HepG2 (cell line): ENCODE results near the gene NRAP. TPM values are rescaled to one million over a fixed set of nuclear protein-coding genes. Genes with fewer than 3 reads are reported as not detected.
A peak's percentile ranks its signal among the peaks of the same experiment; 100 is the strongest.

Source experiments
- ATAC-seq: fragments of 200-7000 bp; cut with Tn5 transposase; 3 replicates; pipeline ENCODE4 v1.9.1; 2020; ENCODE audit warnings: mild to moderate bottlenecking, moderate library complexity
- BruUV-seq: library from RNA; stranded (reverse); fragments of 400-500 nt; replicated peaks from 2 replicates; lab custom pipeline; 2021; lab: Mats Ljungman, UMichigan
- CTCF ChIA-PET: fragments of 300-600 bp; formaldehyde crosslinking; extraction: SDS; loops from one replicate; lab custom pipeline; 2021; ENCODE audit warnings: low total read pairs, inconsistent platforms, low intra/inter-chr PET ratio; lab: Yijun Ruan, JAX
- POLR2A ChIA-PET: fragments of 350-600 bp; sonication (Branson Sonifier 250); formaldehyde crosslinking; loops from one replicate; lab custom pipeline; 2020; ENCODE audit warnings: antibody characterized with exemption, inconsistent platforms; lab: Yijun Ruan, JAX
- DNase-seq: peaks from one replicate; pipeline ENCODE4 v3.0.0-alpha.2; 2015; ENCODE audit warnings: low spot score
- FAIRE-seq: peaks from 3 replicates; lab custom pipeline; 2011; peaks lifted over from hg19 to GRCh38; lab: Jason Lieb, UNC
- H2AFZ ChIP-seq: one replicate; pipeline ENCODE4 v1.6.1; 2011; ENCODE audit warnings: low read length, inconsistent platforms
- H3K27ac ChIP-seq: fragments of 300-600 bp; 3 replicates; pipeline ENCODE4 v1.8.0; 2011; ENCODE audit warnings: mixed run types, mild to moderate bottlenecking, mixed read lengths, low read length, inconsistent platforms; ENCODE audit not compliant: insufficient read depth; ENCODE audit errors: extremely low read length
- H3K27me3 ChIP-seq, 2 experiments: fragments of 200-600 bp in 1 of 2; 2 replicates in 1 of 2; 3 replicates in 1 of 2; pipeline versions ENCODE4 v1.6.0 to v1.8.0; 2011; ENCODE audit warnings: low read length in 2 of 2, mild to moderate bottlenecking in 2 of 2, moderate library complexity in 2 of 2, inconsistent platforms in 1 of 2; ENCODE audit not compliant: insufficient read depth in 2 of 2, control insufficient read depth in 1 of 2
- H3K36me3 ChIP-seq, 2 experiments: fragments of 200-600 bp in 1 of 2; replicated peaks in 1 of 2; 2 replicates in 1 of 2; 3 replicates in 1 of 2; pipeline versions ENCODE4 v1.5.1 to v1.8.0; 2011; ENCODE audit warnings: low read length in 2 of 2, inconsistent platforms in 1 of 2; ENCODE audit not compliant: insufficient read depth in 2 of 2, control insufficient read depth in 1 of 2
- H3K4me1 ChIP-seq: 2 replicates; pipeline ENCODE4 v1.5.1; 2012; ENCODE audit warnings: low read length, inconsistent platforms; ENCODE audit not compliant: insufficient read depth
- H3K4me2 ChIP-seq: 2 replicates; pipeline ENCODE4 v1.6.0; 2011; ENCODE audit warnings: low read depth, low read length, inconsistent platforms
- H3K4me3 ChIP-seq, 3 experiments: fragments of 200-600 bp in 1 of 3; sonication (generic), shearing (Covaris generic) in 1 of 3; replicated peaks in 1 of 3; 2 replicates each; pipeline ENCODE4 v1.5.1; 2011 to 2016; ENCODE audit warnings: low read length in 3 of 3, inconsistent platforms in 2 of 3, low read depth in 2 of 3, mild to moderate bottlenecking in 2 of 3, control low read depth in 1 of 3, mixed read lengths in 1 of 3; ENCODE audit not compliant: insufficient read depth in 1 of 3
- H3K79me2 ChIP-seq: one replicate; pipeline ENCODE4 v1.6.1; 2011; ENCODE audit warnings: low read length, inconsistent platforms; ENCODE audit not compliant: insufficient read depth
- H3K9ac ChIP-seq: 2 replicates; pipeline ENCODE4 v1.6.0; 2011; ENCODE audit warnings: mild to moderate bottlenecking, low read depth, low read length, inconsistent platforms; ENCODE audit not compliant: insufficient read depth
- H3K9me3 ChIP-seq: 2 replicates; pipeline ENCODE4 v1.5.1; 2012; ENCODE audit warnings: mild to moderate bottlenecking, low read length
- H4K20me1 ChIP-seq: 2 replicates; pipeline ENCODE4 v1.6.0; 2011; ENCODE audit warnings: inconsistent platforms, mild to moderate bottlenecking, low read length, moderate library complexity; ENCODE audit not compliant: insufficient read depth
- GABPA ChIP-seq, 2 experiments: IDR thresholded peaks; 2 replicates each; pipeline ENCODE4 v1.6.1; 2011 to 2016; ENCODE audit warnings: low read depth in 2 of 2, low read length in 1 of 2, missing biosample characterization in 1 of 2, missing genetic modification characterization in 1 of 2
- GABPB1 ChIP-seq: IDR thresholded peaks from 2 replicates; pipeline ENCODE4 v1.6.1; 2016; ENCODE audit warnings: mild to moderate bottlenecking, missing genetic modification reagents, moderate library complexity, missing compliant biosample characterization
- HMG20B ChIP-seq: conservative IDR thresholded peaks from 2 replicates; pipeline ENCODE4 v1.6.1; 2016; ENCODE audit warnings: missing genetic modification reagents, missing compliant biosample characterization
- HOXA7 ChIP-seq: sonication (generic); formaldehyde crosslinking; IDR thresholded peaks from 2 replicates; pipeline ENCODE4 v1.8.1; 2022; ENCODE audit warnings: mild to moderate bottlenecking, missing genetic modification reagents, moderate library complexity
- MEIS1 ChIP-seq: sonication (generic); formaldehyde crosslinking; IDR thresholded peaks from 2 replicates; pipeline ENCODE4 v1.9.0; 2021; ENCODE audit warnings: mild to moderate bottlenecking, missing genetic modification reagents, moderate library complexity, borderline replicate concordance
- MTF2 ChIP-seq: sonication (generic); formaldehyde crosslinking; IDR thresholded peaks from 2 replicates; pipeline ENCODE4 v1.5.0; 2020; ENCODE audit warnings: missing genetic modification reagents, borderline replicate concordance
- NFYC ChIP-seq: IDR thresholded peaks from 2 replicates; pipeline ENCODE4 v1.6.1; 2016; ENCODE audit warnings: missing genetic modification reagents, missing compliant biosample characterization
- NR2C2 ChIP-seq: sonication (generic); formaldehyde crosslinking; IDR thresholded peaks from 2 replicates; pipeline ENCODE4 v1.4.0; 2020; ENCODE audit warnings: missing genetic modification reagents, mild to moderate bottlenecking, moderate library complexity, borderline replicate concordance
- ZKSCAN5 ChIP-seq: sonication (generic); formaldehyde crosslinking; IDR thresholded peaks from 2 replicates; pipeline ENCODE4 v1.5.1; 2020; ENCODE audit warnings: mild to moderate bottlenecking, missing genetic modification reagents
- ZNF24 ChIP-seq: fragments of 450-650 bp; IDR thresholded peaks from 2 replicates; pipeline ENCODE4 v1.6.1; 2017; ENCODE audit warnings: antibody characterized with exemption, mild to moderate bottlenecking
- ZNF260 ChIP-seq: sonication (generic); formaldehyde crosslinking; IDR thresholded peaks from 2 replicates; pipeline ENCODE4 v1.4.0; 2020; ENCODE audit warnings: missing genetic modification reagents, low read depth, mild to moderate bottlenecking, borderline replicate concordance
- ZNF746 ChIP-seq: sonication (generic); formaldehyde crosslinking; IDR thresholded peaks from 2 replicates; pipeline ENCODE4 v1.8.0; 2022; ENCODE audit warnings: mild to moderate bottlenecking, missing genetic modification reagents
- WGBS: methylation state at CpG from one replicate; pipeline ENCODE4 v1.1.6; 2017; ENCODE audit warnings: low lambda C conversion rate; 5-methylcytosine and 5-hydroxymethylcytosine counted together
- in situ Hi-C: cut with HindIII; loops from 2 replicates; pipeline ENCODE4 v1.10.0; 2017; ENCODE audit warnings: low pct_unique_long_range_greater_than_20kb; ENCODE audit not compliant: extremely low pct_ligation_motif_present
- intact Hi-C: fragments of 100-400 bp; cut with micrococcal nuclease; formaldehyde crosslinking; loops from one replicate; pipeline ENCODE4 v1.10.0; 2022; ENCODE audit not compliant: unreplicated experiment
- polyA plus RNA-seq, 8 experiments: library from polyadenylated mRNA; depleted of rRNA in 3 of 8; stranded (reverse) in 7 of 8; unstranded in 1 of 8; fragments of >200 nt; fragmentation: Illumina TruSeq in 4 of 8; extraction: Trizol in 4 of 8; gene quantifications; 2 replicates each; pipeline versions ENCODE4 v1.2.1 to v1.2.3, GENCODE V29; 2011 to 2016; ENCODE audit warnings: low read depth in 4 of 8, missing spikeins in 1 of 8, mixed read lengths in 1 of 8; ENCODE audit not compliant: insufficient read depth in 1 of 8
- total RNA-seq, 5 experiments: library from RNA; depleted of rRNA; stranded (reverse); fragments of >200 nt; fragmentation: Illumina TruSeq; extraction: Trizol; gene quantifications; 2 replicates each; pipeline ENCODE4 v1.2.3, GENCODE V29; 2016; ENCODE audit warnings: low read depth in 1 of 5
- TF ChIP-seq, protein P1 (sequence below): fragments of 450-650 bp; IDR thresholded peaks from 2 replicates; pipeline ENCODE4 v1.6.1; 2017; ENCODE audit warnings: mild to moderate bottlenecking

Gene NRAP
- total and polyA plus RNA-seq, 2 of the 13 experiments (the other 11 are each of a cell fraction or from before 2014, with no cell fraction given): not detected

DNA sequence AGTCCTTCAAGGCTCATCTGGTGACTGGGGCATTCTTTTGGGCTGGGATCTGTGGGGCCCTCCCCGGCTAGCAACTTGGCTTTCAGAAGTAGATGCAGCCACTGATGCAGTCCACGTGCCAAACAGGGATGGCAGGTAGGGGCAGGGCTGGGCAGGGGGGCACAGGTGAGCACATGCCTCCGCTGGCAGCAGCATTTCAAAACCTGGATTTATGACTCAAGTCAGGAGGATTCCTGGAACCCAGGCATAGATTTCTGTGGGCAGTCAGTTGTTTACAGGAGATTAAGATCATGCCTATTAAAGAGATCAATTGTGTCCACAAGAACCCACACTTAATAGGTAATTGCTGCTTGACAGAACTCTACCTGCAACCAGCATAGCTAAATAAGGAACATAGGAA is 111.8 kb downstream of the NRAP start (continued):
- TF ChIP-seq MEIS1: no peak
- TF ChIP-seq HOXA7 (CRISPR knock-in tag): no peak
- no peak for TF ChIP-seq NFYC (CRISPR knock-in tag)
- TF ChIP-seq MTF2 (CRISPR knock-in tag): no peak

DNA sequence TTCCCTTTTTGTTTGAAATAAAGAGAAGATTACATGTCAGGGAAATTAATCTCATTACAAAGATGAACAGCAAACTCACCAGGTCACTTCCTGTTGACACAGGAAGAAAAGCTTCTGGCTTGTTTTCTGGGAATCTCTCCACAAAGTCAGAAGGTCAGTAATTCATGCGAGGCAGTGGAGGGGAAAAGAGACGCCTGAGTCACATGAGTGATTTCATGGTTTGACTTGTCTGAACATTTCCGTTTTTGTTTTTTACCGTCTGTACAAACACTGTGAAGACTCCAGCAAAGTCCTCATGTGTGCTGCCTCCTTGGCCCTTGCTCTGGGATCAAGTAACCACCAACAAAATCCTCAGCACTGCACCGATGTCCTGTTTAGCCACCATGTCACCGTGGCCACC is 113.5 kb downstream of the NRAP start:
- DNase-seq: no peak
- in situ Hi-C loops: no loop called here
- Histone ChIP-seq H3K4me2 (no peak overlapping the region), H3K36me3 (no peaks in the 10 kb centered on the region), H3K27ac (no peak overlapping the region), H3K9ac (no peak overlapping the region), H4K20me1 (no peaks in the 10 kb centered on the region), H3K9me3 (no peaks in the 10 kb centered on the region), H3K4me1 (peaks cover 21% of the 10 kb centered on the region), H3K4me3 (no peak overlapping the region), H2AFZ (no peak overlapping the region), H3K79me2 (no peaks in the 10 kb centered on the region), H3K27me3 (peaks cover 0 to 4% of the 10 kb centered on the region in 2 experiments; a peak in 1 of 5 replicates)
- POLR2A ChIA-PET: no interaction called here
- no TSS peak for BruUV-seq
- intact Hi-C loops: no loop called here
- no peak for ATAC-seq
- CTCF ChIA-PET: no interaction called here
- no peak for FAIRE-seq
- no peak for TF ChIP-seq HMG20B (CRISPR knock-in tag)
- peak; percentile 46 for TF ChIP-seq GABPB1
- TF ChIP-seq ZNF260 (CRISPR knock-in tag): no peak
- TF ChIP-seq ZKSCAN5 (CRISPR knock-in tag): no peak
- no peak for TF ChIP-seq ZNF24
- no peak for TF ChIP-seq ZNF746 (CRISPR knock-in tag)
- peak; percentile 79; the same call in 1 of the 2 replicates for TF ChIP-seq NR2C2 (CRISPR knock-in tag)
- TF ChIP-seq, protein P1, sequence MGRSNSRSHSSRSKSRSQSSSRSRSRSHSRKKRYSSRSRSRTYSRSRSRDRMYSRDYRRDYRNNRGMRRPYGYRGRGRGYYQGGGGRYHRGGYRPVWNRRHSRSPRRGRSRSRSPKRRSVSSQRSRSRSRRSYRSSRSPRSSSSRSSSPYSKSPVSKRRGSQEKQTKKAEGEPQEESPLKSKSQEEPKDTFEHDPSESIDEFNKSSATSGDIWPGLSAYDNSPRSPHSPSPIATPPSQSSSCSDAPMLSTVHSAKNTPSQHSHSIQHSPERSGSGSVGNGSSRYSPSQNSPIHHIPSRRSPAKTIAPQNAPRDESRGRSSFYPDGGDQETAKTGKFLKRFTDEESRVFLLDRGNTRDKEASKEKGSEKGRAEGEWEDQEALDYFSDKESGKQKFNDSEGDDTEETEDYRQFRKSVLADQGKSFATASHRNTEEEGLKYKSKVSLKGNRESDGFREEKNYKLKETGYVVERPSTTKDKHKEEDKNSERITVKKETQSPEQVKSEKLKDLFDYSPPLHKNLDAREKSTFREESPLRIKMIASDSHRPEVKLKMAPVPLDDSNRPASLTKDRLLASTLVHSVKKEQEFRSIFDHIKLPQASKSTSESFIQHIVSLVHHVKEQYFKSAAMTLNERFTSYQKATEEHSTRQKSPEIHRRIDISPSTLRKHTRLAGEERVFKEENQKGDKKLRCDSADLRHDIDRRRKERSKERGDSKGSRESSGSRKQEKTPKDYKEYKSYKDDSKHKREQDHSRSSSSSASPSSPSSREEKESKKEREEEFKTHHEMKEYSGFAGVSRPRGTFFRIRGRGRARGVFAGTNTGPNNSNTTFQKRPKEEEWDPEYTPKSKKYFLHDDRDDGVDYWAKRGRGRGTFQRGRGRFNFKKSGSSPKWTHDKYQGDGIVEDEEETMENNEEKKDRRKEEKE: no peak
- TF ChIP-seq GABPA (IDR thresholded peaks at IDR 0.05; ENCODE audit: low read depth, low read length): no peak
- peak; percentile 78 for TF ChIP-seq GABPA (CRISPR knock-in tag; IDR thresholded peaks at IDR 0.05; ENCODE audit: low read depth)
- 35% methylated on average over 4 of the region's 6 CpGs for WGBS
